NCI-H2107 (cell line): ENCODE results near the gene DNAJB12.
"Not testable (repeated sequence)": the region's sequence is repeated elsewhere in the genome, so short reads cannot be mapped to it uniquely, and the experiment has no call there.

ENCODE experiments used
- DNase-seq: peaks from one replicate; lab custom pipeline; 2025; lab: John Stamatoyannopoulos, UW

DNAJB12 gene

DNA sequence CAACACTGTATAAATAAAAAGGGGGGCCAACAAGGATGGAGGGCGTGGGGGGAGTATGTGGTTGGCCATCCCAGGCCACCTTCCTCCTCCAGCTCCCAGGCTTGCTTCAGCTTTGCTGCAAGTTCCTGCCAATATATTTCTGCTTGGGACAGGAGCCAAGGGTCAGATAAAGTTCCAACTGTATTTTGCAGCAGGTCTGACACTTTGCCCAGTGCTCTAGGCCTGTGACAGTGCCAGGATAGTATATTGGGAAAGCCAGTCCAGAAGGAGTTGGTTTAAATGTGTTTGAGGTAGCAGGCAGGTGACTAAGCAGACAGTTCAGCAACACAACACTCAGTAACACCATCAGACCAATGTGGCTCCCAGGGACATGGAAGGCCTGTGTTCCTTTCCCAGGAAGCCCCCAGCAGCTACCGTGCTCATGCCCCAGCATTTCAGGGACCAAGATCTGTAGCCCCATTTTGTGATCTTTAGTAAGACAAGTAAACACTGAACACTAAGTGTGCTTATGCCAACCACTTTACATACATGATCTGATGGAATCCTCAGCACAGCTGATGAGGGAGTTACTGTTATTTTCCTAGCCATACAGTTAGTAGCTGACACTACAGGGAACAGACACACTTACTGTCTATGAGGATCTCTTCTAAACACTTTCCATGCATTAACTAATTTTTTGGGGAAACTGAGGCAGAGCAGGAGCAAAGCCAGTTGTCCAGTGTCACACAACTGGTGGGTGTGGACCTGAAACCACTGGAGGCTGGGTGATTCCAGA lies 38.9 kb downstream of the DNAJB12 start:
- DNase-seq, result no peak

DNA sequence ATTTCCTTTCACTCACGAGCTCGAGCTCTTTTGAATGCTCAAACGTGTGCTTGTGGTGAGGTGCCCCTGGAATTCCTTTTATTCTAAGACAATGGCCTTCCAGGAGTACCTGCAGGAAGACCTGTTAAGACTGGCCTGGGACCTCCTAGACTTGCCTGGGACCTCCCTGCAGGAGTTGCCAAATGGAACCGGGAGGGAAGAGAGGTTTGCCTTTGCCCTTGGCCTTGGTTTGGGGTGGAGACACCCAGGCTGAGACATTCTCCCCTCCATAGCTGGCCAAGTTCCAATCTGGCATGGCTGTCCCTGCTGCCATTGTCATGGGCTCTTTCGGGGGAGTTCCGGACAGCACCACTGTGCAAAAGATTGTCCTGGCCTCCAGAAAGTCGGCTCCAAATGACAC lies 39.7 kb downstream of the DNAJB12 start:
- DNase-seq, result no peak

DNA sequence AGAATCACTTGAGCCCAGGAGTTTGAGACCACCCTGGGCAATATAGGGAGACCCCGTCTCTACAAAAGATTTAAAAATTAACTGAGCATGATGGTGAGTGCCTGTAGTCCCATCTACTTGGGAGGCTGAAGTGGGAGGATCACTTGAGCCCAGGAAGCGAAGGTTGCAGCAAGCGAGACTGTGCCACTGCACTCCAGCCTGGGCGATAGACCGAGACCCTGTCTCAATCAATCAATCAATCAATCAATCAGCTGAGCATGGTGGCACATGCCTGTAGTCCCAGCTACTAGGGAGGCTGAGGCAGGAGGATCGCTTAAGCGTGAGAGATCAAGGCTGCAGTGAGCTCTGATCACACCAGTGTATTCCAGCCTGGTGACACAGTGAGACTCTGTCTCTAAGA lies 40.5 kb downstream of the DNAJB12 start:
- DNase-seq, result no peak

DNA sequence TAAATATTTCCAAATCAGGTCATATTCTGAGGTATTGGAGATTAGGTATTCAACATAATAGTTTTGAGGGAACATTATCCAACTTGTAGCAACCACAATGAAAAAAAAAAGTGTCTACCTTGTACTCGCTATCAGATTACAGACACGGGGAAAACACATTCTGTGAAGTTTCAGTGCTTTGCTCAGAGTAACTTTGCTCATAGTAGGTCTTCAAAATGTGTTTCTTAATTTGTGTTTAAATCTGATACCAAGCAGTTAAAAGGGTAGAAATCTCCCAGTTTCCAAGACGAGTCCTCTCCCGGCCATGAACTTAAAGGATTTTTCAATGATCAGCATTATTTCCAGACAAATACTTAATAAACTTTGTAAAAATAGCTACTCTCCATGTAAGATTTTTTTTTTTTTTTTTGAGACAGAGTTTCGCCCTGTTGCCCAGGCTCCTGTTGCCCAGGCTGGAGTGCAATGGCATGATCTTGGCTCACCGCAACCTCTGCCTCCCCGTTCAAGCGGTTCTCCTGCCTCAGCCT lies 41.8 kb downstream of the DNAJB12 start:
- no peak for DNase-seq

DNA sequence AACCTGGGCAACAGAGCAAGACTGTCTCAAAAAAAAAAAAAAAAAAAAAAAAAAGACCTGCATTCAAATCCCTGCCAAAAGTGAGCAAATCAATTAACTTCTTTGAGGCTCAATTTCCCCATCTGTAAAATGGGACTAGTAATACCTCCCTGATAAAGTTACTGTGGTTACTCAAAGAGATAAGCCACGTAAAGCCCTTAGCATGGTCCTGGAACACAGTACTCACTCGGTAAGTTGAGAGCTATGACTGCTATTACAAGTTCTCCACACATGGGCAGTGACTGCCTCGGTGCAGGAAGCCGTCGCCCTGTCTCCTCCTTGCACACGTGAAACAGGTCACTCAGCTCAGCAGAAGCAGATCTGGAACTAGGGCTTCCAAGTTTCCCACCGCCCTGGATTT lies 43.1 kb downstream of the DNAJB12 start:
- no peak for DNase-seq

DNA sequence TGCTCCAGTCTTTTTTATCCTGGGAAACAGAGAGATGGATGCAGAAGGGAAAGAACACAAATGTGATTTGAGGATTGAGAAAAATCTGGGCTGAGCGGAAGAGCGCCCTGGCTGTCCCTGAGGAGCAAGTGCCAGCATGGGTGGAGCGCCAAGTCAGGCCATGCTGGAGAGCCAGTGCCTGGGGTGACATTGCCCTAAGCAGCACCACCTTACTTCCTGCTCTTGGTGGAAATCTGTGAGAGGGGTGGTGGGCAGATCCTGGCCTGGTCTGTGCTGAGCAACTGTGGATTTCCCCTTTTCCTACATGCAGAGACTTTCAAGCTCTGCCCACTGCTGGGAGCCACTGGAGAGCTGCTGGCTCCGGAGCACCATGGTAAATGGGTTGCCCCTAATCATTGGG lies 44.1 kb downstream of the DNAJB12 start:
- no peak for DNase-seq

DNA sequence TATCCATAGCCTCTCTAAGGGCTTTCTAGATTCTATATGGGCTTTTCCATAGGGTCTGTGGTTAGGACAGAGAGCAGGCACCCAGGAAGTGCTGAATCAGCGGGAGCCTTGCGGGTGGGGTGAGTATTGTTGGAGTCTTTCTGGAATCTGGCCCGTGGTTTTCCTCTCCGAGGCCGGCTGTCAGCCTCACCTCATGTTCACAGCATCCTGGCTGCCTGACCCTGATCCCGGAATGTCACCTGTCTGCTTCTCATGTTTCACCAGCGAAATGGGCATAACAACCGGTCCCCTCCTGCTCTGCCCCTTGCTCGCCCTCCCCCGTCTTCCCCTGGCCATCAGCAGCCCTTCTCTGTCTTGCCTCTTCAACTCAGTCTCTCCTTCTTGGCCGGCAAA lies 44.5 kb downstream of the DNAJB12 start:
- DNase-seq, result no peak

DNA sequence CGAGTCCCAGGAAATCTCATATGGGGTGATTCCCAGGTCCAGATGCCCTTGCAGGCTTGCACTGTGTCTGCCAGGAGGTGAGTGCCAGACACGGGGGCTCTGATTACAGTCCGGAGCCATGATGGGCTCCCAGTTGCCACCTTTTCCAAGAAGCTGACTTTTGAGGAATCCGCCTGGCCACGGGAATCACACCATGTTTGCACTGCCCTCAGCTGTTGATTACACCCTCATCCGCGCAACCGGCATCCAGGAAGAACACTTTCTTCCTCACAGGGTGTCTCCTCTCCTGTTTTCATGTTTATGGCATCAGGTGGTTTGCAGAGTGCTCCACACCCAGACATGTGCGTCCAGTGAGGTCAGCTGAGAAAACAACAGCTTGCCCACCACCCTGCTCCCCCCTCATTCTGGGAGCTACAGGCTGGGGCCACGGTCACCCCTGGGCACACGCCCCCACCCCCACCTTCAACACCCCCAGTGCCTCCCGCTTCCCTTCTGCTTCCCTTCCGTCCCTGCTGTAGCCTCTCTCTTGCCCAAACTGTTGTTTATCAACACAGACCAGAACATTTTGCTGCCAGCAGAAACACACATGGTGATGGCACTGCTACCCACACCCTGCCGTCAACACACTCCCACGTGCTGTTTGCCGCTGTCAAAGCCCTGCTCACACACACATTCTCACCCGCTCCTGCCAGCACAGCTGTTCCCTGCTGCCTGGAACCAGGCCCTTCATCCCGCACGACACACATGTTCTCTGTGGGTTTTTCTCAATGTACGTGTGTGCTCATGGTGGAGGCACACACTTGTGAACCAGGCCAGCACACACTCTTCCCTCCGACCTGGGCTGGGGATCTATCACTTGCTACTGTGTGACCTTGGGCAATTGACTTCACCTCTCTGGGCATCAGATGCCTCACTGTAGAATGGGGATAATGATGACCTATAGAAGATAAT lies 45.2 kb downstream of the DNAJB12 start:
- no peak for DNase-seq

DNA sequence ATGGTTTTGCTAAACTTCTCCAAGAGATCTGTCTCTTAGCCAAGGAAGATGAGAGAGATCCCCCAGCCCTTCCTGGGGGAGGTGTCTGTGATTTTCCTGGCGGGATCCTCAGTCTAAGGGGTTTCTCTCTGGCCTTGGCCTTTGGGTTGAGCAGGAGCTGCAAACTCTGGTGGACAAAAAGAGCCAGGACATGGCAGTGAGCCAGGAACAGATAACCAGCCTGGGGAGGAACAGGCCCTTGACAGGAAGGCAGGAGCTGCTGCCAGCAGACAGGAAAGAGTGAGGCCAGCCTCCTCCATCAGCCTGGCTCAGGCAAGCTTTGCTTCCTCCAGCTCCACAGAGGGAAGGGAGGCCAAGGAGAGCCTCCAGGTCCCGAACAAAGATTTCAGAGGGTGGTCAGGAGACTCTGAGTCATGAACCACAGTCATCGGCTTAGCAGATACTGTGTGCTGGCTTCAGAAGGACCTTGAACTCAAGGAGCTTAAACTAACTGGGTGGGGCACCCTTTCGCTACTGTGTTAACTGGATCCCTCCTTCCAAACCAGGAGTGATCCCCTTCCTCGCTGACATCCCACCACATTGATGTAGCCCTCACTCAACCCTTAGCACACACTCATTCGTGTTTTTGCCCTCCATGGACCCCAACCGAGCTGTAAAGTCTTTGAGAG lies 46.3 kb downstream of the DNAJB12 start:
- DNase-seq, result no peak

DNA sequence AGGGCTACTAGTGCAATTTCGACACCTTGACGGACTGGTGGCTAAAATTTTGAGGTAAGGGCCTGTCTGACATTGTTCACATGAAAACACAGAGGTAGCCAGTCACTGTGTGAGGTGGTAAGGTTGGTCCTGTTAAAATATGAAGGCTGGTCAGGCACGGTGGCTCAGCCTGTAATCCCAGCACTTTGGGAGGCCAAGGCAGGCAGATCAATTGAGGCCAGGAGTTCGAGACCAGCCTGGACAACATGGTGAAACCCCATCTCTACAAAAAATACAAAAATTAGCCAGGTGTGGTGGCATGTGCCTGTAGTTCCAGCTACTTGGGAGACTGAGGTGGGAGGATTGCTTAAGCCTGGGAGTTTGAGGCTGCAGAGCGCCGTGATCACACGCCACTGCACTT lies 47.0 kb downstream of the DNAJB12 start:
- not testable (repeated sequence) for DNase-seq

DNA sequence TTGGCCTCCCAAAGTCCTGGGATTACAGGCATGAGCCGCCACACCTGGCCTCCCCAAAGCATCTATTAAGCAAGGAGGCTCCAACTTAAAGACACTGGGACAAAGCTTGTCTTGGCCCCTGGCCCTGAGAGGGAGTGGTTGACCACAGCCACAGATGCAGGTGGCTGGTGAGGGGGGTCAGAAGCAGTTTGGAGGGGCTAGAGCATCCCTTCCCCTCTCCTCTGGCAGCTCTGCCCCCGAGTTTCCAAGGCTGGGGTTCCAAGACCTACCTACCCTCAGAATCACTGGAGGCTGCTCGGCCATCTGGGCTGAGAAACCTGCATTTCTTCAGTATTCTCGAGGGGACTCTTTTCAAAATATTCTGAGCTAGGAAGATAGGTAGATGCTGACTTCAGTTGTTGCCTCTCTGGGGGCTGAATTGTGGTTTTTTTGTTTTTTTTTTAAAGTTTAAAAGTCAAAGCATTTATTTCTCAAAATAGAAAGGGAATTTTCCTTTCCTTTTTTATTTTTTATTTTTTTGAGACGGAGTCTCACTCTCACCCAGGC lies 48.4 kb downstream of the DNAJB12 start:
- DNase-seq, result no peak

DNA sequence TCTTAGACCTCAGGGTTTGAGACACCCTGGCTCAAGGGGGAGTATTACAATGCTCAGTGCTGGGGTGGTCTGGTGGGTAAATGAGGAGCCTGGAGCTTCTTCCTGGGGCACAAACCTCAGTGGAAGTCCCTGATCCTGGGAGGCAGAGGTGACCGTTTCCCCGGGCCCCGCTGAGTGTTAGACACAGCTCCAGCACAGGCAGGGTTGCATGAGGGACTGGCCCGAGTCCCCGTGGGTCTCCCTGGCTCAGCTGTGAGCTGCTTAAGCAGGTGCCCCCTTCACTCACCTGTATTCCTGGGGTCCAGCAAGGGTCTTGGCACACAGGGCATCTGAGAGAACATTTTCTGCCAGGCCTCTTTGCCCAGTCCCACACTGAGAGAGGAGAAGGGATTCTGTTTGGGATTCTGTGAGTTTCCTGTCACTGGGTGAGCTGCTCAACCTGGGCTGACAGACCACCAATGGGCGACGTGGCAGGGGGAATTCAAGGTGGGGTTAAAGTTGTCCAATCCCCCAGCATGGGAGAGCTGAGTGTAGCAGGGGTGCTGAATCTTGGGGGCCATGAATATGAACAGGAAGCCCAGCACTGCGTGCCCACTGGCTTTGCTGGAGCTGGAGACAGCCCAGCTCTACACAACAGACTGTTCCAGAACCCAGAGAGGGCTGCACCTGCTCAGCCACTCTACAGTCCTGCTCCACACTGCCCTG lies 51.1 kb downstream of the DNAJB12 start:
- no peak for DNase-seq

DNA sequence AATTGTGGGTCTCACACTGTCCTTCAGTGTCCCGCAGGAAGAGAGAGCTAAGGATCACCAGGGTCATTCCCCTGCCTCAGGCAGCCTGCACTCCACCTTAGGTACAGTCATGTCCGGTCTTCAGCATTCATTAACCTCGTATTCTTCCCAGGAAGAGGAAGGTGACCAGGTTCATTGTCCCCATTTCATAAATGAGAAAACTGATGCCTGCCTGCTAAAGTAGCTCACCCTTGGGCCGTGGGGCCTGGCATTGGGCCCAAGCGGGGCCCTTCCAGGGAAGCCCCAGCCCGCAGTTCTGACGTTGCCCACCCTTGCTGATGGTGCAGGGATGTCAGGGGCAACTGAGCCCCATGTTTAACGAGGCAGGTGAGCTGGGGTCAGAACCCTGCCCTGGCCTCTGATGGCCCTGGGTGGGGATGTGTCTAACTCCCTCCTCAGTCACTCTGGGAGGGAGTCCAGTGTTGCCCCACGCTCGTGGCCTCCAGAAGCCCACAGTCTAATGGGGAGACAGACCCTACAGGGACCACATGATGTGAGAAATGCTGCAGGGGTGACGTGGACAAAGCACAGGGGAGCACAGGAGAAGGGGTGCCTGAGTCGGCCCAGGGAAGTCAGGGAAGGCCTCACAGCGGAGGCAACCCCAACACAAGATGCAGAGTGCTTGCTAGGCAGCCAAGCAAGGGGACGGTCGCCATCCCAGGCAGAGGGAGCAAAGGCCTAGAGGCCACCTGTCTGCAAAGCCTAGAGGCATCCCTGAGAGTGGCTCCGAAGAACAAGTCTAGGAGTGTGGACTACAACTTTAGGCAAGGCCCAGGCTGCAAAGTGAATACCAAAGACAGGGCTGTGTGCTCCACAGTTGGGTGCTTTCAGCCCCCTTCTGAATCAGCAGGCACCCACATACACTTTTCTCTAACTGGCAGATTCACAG lies 55.9 kb downstream of the DNAJB12 start:
- no peak for DNase-seq

DNA sequence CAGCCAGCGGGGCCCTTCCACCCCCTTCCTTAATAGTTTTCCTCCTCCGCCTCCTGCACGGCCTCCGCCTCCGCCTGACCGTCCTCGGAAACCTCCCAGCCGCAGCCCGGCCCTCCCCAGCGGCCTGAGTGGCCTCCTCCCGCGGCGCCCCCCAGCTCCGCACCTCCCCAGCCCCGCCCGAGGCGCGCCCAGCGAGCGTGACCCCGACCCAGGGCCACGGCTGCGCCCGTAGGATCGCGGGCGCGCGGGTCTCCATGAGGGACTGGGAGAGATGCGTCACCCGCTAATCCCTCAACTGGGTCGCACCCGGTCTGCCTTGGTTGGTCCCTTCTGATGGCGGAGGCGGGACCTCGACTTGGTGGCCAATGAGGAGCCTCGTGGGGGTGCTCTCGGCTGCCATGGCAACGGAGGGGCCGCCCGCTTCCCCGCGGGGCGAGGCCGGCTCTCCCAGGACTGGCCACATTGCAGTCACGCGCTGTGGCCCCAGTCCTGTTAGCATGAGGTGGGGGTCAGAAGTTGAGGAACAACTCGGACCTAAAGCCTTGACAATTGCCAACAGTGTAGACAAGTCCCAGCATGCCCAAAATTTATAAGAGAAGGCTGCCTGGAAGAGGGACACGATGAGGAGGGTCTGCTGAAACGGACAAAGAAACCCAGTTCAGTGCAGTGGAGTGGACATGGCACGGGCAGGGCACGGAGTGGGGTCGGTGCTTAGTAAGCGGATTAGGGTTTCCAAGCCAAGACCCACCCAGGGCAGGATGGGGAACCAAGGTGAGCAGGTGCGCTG lies 56.7 kb downstream of the DNAJB12 start:
- peak; percentile 76 for DNase-seq

DNA sequence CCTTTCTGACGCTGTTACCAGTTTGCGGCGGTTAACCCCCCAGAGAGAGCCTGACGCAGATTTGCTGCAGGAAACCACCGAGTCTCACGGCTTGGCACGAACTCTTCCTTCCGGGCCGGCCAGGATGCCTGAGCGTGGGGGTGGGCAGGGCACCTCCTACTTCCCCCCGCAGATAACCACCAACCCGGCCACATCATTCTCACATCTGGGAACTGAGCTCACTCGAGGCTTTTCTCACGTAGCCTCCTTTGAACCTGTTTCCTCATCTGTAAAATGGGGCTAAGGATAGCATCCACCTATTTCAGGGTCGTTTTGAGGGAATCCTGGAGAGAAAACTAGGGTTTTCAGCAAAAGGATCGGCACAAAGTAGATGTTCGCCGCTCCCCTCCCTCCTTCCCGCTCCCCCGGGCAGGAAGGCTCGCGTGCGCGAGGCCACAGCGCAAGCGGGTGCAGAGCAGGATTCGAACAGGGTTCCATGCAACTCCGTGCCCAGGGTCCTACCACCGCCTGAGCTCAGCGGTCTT lies 57.4 kb downstream of the DNAJB12 start:
- no peak for DNase-seq

DNA sequence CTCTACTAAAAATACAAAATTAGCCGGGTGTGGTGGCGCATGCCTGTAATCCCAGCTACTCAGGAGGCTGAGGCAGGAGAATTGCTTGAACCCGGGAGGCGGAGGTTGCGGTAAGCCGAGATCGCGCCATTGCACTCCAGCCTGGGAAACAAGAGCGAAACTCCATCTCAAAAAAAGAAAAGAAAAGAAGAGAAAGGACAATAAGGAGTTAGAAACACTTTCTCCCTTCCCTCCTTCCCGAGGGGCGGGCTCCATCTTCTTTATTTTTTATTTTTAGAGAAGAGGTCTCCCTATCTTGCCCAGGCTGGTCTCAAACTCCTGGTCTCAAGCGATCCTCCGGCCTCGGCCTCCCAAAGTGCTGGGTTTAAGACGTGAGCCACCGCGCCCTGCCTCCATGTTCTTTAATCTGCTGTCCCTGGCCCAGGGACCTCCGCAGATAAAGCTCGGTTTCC lies 57.9 kb downstream of the DNAJB12 start:
- DNase-seq, result not testable (repeated sequence)

DNA sequence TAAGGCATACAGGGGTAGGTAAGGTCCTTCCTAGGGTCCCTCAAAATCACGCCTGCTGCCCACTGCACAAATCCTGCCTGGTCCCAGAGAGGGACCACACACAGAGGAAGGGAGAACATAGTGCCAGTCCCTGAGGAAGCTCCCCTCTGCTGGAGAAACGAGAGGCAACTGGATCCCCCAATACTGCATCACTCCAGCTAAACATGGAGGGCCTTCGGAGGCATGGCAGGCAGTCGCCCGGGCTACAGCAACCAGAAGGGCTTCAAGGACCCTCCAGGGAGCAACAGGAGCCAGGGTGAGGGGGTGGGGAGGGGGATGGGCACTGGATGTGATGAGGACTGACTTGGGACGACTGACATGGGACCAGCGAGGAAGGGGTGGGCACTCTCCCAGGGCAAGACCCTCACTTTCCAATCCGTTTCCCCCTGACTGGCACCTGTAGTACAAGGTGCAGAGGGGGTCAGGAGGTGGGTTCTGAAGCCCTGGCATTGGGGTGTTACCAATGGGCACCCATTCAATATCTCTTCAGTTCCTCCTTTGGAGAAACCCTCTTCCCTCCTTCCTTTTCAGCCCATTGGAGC lies 59.3 kb downstream of the DNAJB12 start:
- no peak for DNase-seq

DNA sequence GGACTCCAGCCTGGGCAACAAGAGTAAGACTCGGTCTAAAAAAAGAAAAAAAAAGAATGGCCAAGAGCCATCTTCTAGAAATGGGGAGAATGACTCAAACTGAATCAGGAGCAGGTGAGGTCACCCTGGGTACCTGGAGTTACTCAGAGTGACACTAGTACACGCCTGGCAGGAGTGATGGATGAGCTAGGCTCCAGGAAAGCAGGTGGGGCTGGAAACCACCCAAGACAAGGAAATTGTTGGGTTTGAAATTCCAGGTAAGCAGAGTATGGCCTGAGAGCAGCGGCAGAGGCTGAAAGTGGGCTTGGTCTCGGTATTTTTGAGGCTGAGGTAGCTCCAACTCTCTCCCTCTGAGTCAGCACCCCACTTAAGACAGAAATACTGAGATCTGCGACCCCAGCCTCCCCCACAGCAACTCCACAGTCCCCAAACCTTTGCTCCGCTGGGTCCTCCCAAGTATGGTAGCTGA lies 62.5 kb downstream of the DNAJB12 start:
- DNase-seq, result no peak
